Esophagus squamous epithelium (tissue), 5 donors: ENCODE measurements around the gene MAP3K20. TPM values are rescaled to one million over a fixed set of nuclear protein-coding genes. Genes with fewer than 3 reads are reported as not detected.
A peak's percentile ranks its signal among the peaks of the same experiment; 100 is the strongest.

Experiments used
- DNase-seq: peaks from one replicate; lab custom pipeline; 2025; lab: John Stamatoyannopoulos, UW
- H3K27ac ChIP-seq, 4 donors: fragments of 200-600 bp; sonication (generic); one replicate each; pipeline ENCODE4 v1.5.1; 2016 to 2019; ENCODE audit warnings: mild to moderate bottlenecking in 1 of 4
- H3K27me3 ChIP-seq, 4 donors: fragments of 200-600 bp; sonication (generic); 1 replicate in 3 of 4; 2 replicates in 1 of 4; pipeline versions ENCODE4 v1.5.1 to v1.6.0; 2017 to 2021; ENCODE audit warnings: antibody characterized with exemption in 1 of 4
- H3K36me3 ChIP-seq, 3 donors: fragments of 200-600 bp; sonication (generic); one replicate each; pipeline ENCODE4 v1.5.1; 2016 to 2019
- H3K4me1 ChIP-seq, 3 donors: fragments of 200-600 bp; sonication (generic); one replicate each; pipeline ENCODE4 v1.5.1; 2017 to 2019
- H3K4me3 ChIP-seq, 4 donors: fragments of 200-600 bp; sonication (generic); 1 replicate in 3 of 4; 2 replicates in 1 of 4; pipeline ENCODE4 v1.5.1; 2016 to 2019; ENCODE audit warnings: mild to moderate bottlenecking in 2 of 4, moderate library complexity in 1 of 4
- H3K9me3 ChIP-seq, 3 donors: fragments of 200-600 bp; sonication (generic); one replicate each; pipeline ENCODE4 v1.5.1; 2016 to 2019
- POLR2A ChIP-seq, 4 donors: fragments of 450-650 bp; IDR thresholded peaks; one replicate each; pipeline ENCODE4 v1.6.1; 2017; ENCODE audit warnings: antibody characterized with exemption in 4 of 4, mild to moderate bottlenecking in 4 of 4, moderate library complexity in 3 of 4
- WGBS, 2 donors: methylation state at CpG; one replicate each; pipeline ENCODE4 v1.1.5; 2018; 5-methylcytosine and 5-hydroxymethylcytosine counted together
- intact Hi-C: fragments of 100-400 bp; cut with DNase I; formaldehyde crosslinking; loops from one replicate; pipeline ENCODE4 v1.15.0; 2022
- total RNA-seq, 4 donors: library from RNA; depleted of rRNA; stranded (reverse); fragments of >200 nt; gene quantifications; one replicate each; pipeline ENCODE4 v1.1.0, GENCODE V29; 2016
- TF ChIP-seq, protein P1 (sequence below), 6 experiments: fragments of 450-650 bp in 4 of 6; fragments of 200-600 bp in 2 of 6; sonication (generic) in 2 of 6; IDR thresholded peaks; one replicate each; pipeline ENCODE4 v1.5.1; 2016 to 2019; ENCODE audit warnings: antibody characterized with exemption in 6 of 6, mild to moderate bottlenecking in 4 of 6, moderate library complexity in 4 of 6
- donor health status: DM: yes; HTN: yes; CAD: no.

The MAP3K20 gene
- total RNA-seq, 4 donors from 2014 or later = 7.2 to 55.3 (median 26.3) TPM

DNA sequence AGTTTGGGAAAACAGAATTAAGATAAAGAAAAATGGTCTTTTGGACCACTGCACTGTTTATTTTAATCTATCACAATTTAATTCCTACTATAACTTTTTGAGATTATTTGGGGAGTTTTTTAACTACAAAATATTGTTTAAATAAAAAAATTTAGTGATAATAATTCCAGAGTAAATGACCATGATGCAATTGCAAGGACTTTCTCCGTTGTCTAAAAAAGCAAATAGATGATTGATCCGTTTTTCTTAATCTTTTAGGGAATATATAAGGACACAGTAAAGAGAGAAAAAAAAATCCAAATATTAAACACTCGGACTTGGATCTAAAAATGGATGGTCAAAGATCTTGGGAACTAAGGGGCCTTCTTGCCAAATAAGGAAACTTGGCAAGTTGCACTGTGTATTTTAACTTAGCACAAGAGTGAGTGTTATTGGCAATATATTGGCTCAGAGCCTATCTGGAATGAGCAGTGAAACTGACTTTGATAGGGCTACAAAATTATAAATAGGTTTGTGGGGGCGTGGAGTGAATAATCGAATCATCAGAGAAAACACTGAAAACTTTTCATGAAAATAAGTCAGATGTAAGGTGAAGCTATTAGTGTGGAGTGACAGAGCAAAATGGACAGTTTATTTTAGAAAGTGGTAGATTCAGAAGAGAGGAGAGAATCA, 2.0 kb downstream of the MAP3K20 start:
- intact Hi-C loops = no loop called here
- Histone ChIP-seq H3K36me3 (no peaks in the 10 kb centered on the region), H3K27me3 (no peaks in the 10 kb centered on the region), H3K27ac (peak overlapping the region in 3 of 4 donors; percentile 3 to 92 (median 87)), H3K4me1 (peaks cover 0 to 39% (median 0%) of the 10 kb centered on the region in 3 donors), H3K4me3 (peak overlapping the region; percentile 65 to 87 (median 74)), H3K9me3 (no peaks in the 10 kb centered on the region)
- WGBS, 2 donors = 50 to 54% methylated on average over 5 of the region's 5 CpGs
- no peak for DNase-seq
- TF ChIP-seq, protein P1, sequence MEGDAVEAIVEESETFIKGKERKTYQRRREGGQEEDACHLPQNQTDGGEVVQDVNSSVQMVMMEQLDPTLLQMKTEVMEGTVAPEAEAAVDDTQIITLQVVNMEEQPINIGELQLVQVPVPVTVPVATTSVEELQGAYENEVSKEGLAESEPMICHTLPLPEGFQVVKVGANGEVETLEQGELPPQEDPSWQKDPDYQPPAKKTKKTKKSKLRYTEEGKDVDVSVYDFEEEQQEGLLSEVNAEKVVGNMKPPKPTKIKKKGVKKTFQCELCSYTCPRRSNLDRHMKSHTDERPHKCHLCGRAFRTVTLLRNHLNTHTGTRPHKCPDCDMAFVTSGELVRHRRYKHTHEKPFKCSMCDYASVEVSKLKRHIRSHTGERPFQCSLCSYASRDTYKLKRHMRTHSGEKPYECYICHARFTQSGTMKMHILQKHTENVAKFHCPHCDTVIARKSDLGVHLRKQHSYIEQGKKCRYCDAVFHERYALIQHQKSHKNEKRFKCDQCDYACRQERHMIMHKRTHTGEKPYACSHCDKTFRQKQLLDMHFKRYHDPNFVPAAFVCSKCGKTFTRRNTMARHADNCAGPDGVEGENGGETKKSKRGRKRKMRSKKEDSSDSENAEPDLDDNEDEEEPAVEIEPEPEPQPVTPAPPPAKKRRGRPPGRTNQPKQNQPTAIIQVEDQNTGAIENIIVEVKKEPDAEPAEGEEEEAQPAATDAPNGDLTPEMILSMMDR (IDR thresholded peaks at IDR 0.05) = no peak
- TF ChIP-seq POLR2A (IDR thresholded peaks at IDR 0.05) = no peak

- H3K4me3 ChIP-seq = no peak overlapping the region
- 75 to 81% methylated on average over 3 of the region's 3 CpGs for WGBS, 2 donors
- intact Hi-C loops = no loop called here
- H3K4me1 ChIP-seq = peaks cover 0 to 49% (median 0%) of the 10 kb centered on the region in 3 donors
- H3K27ac ChIP-seq = no peak overlapping the region
- TF ChIP-seq, protein P1 (IDR thresholded peaks at IDR 0.05) = no peak
- TF ChIP-seq POLR2A (IDR thresholded peaks at IDR 0.05) = no peak
- H3K27me3 ChIP-seq = no peaks in the 10 kb centered on the region
- DNase-seq = no peak
- H3K9me3 ChIP-seq = no peaks in the 10 kb centered on the region
- no peaks in the 10 kb centered on the region for H3K36me3 ChIP-seq
Measured at GRCh38 chr2:173079141-173079540, 3.5 kb downstream of the MAP3K20 start.

- DNase-seq = no peak
- H3K36me3 ChIP-seq = no peaks in the 10 kb centered on the region
- H3K27ac ChIP-seq = no peak overlapping the region
- peaks cover 0 to 53% (median 4%) of the 10 kb centered on the region in 3 donors for H3K4me1 ChIP-seq
- TF ChIP-seq, protein P1 (IDR thresholded peaks at IDR 0.05) = no peak
- no peak for TF ChIP-seq POLR2A (IDR thresholded peaks at IDR 0.05)
- intact Hi-C loops = no loop called here
- WGBS, 2 donors = 85 to 97% methylated on average over 6 of the region's 6 CpGs
- H3K4me3 ChIP-seq = no peak overlapping the region
- no peaks in the 10 kb centered on the region for H3K27me3 ChIP-seq
- H3K9me3 ChIP-seq = no peaks in the 10 kb centered on the region
Measured at GRCh38 chr2:173079973-173080860, 4.6 kb downstream of the MAP3K20 start.

- TF ChIP-seq, protein P1 (IDR thresholded peaks at IDR 0.05) = no peak
- intact Hi-C loops = no loop called here
- 19 to 30% methylated on average over 2 of the region's 2 CpGs for WGBS, 2 donors
- Histone ChIP-seq H3K27ac (peak overlapping the region; percentile 5 to 68 (median 50)), H3K4me3 (no peak overlapping the region), H3K9me3 (no peaks in the 10 kb centered on the region), H3K4me1 (peaks cover 11 to 79% (median 21%) of the 10 kb centered on the region in 3 donors), H3K27me3 (no peaks in the 10 kb centered on the region), H3K36me3 (no peaks in the 10 kb centered on the region)
- no peak for DNase-seq
Measured at GRCh38 chr2:173086518-173087213, 11.0 kb downstream of the MAP3K20 start.
